SK-N-DZ (cell line): ENCODE data around the gene HOXC4.

ENCODE experiments used
- DNase-seq: peaks from one replicate; pipeline ENCODE4 v3.0.0-alpha.2; 2015; ENCODE audit warnings: low spot score

Gene HOXC4

DNA sequence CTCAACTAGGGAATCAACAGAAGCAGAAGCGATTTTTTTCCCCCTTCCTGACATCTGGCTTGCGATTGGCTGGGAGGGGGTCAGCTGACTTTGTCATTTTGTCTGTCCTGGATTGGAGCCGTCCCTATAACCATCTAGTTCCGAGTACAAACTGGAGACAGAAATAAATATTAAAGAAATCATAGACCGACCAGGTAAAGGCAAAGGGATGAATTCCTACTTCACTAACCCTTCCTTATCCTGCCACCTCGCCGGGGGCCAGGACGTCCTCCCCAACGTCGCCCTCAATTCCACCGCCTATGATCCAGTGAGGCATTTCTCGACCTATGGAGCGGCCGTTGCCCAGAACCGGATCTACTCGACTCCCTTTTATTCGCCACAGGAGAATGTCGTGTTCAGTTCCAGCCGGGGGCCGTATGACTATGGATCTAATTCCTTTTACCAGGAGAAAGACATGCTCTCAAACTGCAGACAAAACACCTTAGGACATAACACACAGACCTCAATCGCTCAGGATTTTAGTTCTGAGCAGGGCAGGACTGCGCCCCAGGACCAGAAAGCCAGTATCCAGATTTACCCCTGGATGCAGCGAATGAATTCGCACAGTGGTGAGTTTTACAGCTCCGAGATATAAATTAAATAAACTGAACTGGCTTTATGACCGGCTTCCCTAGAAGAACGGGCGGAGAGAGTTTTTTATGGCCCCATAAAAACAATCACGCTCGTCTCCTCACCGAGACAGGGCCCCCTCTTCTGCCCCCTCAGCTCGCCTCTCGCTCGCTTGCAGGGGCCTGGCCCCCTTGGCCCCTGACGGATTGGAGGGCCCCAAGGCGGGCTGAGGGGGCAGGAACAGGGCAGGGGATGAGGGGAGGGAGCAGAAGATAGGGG lies 25.1 kb upstream of the HOXC4 start, which contains the start of gene HOXC6:
TSS of gene HOXC6 (plus strand) at position 127 of the 888 bp plus-strand sequence. CDS start at position 209, 82 bp downstream.
- no peak for DNase-seq

DNA sequence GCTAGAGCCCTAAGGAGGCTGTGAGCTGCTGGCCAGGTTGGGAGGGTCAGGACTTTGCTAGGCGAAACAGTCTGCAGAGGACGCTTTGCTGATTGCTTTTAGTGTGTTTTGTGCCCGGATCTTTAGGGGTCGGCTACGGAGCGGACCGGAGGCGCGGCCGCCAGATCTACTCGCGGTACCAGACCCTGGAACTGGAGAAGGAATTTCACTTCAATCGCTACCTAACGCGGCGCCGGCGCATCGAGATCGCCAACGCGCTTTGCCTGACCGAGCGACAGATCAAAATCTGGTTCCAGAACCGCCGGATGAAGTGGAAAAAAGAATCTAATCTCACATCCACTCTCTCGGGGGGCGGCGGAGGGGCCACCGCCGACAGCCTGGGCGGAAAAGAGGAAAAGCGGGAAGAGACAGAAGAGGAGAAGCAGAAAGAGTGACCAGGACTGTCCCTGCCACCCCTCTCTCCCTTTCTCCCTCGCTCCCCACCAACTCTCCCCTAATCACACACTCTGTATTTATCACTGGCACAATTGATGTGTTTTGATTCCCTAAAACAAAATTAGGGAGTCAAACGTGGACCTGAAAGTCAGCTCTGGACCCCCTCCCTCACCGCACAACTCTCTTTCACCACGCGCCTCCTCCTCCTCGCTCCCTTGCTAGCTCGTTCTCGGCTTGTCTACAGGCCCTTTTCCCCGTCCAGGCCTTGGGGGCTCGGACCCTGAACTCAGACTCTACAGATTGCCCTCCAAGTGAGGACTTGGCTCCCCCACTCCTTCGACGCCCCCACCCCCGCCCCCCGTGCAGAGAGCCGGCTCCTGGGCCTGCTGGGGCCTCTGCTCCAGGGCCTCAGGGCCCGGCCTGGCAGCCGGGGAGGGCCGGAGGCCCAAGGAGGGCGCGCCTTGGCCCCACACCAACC lies 23.9 kb upstream of the HOXC4 start:
- no peak for DNase-seq

DNA sequence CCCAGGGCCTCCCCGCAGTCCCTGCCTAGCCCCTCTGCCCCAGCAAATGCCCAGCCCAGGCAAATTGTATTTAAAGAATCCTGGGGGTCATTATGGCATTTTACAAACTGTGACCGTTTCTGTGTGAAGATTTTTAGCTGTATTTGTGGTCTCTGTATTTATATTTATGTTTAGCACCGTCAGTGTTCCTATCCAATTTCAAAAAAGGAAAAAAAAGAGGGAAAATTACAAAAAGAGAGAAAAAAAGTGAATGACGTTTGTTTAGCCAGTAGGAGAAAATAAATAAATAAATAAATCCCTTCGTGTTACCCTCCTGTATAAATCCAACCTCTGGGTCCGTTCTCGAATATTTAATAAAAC lies 23.2 kb upstream of the HOXC4 start:
- DNase-seq = no peak

DNA sequence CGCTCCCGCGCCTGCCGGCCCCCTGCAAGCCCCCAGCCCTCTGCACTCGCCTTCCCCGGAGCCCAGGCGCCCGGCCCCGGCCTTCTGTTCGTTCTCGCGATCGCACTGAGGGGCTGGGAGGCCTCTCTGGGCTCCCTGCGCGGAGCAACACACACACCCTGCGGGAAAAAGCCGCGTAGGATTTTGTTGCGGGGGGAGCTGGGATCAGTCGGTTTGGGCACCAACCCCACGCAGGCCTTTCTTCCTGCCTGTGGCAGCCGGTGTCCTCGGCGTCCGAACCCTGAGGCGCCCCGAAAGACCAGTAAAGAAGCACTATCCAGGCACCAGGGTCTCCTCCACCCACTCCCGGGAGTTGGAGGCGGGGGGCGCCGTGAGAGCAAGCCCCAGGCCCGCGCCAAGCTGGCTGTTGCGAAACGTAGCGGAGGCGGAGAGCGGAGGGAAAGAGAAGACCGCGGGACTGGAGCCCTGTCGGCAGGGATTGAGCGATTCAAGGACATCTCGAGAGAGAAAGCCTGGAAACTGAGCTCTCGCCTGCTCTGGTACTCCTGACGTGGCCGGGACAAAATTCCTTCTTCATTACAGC lies 22.7 kb upstream of the HOXC4 start:
- DNase-seq = peak; percentile 63

DNA sequence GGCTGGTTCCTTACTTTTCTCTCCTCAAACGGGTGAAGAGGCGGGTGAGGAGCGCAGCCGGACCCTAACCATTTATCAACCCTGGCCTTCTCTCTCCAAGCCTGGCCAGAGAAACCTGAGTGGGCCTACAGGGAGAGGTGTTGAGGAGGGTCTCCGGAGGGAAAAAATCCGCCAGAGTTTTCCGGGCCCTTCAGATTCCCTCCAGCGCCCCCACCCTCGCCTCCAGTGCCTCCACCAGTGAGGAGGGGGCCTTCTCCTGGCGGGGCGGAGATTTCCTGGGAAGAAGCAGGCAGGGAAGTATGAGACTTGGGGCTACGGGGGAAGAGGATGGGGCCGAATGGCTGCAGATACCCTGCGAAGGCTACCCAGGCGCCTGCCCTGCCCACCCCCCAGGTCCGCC lies 22.2 kb upstream of the HOXC4 start:
- DNase-seq = no peak

DNA sequence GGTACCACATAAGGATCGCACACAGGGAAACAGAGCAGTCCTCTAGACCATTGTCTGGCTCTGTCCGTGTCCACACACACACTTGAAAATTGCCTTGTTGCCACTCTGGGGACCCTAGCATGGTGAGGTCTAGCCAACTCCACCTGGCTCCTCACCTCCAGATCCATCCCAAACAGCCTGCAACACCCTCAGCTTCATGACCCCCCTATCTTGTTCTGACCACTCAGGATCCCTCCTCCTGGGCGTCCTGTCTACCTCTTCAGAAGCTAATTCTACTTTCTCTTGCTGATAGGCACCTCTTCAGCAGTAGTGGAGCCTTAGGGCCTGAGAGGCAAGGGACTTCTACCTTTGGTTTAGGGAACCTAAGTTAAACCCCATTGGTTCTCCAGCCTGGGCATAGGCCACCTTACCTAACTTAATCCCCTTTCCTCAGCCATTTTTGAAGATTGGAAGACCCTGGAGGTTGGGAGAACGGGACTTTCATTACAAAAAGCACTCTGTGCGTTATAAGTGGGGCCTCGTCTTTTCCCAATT lies 21.5 kb upstream of the HOXC4 start:
- DNase-seq = no peak

DNA sequence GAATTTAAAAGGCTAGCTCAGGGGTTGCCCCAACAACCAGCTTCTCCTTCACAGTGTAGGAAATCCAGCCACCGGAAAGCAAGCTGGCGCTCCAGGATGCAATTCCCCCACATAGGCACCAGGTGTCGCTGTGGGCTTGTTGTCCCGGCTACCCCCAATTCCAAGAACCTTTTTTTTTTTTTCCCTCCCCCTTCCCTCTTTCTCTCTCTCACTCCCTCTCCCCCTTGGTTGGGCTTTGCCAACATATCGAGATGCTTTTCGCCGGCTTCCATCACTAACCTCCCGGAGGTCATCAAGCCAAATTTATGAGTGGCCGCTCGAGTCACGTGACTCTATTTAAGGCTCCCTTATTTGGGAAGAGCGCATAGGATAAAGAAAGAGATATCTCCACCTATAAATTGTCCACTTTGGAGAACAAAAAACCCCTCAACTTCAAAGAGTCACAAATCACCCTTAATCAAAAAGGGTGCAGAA lies 21.0 kb upstream of the HOXC4 start, which contains the start of gene HOXC5:
TSS of gene HOXC5 (plus strand) at position 424 of the 474 bp plus-strand sequence. CDS start 73 bp downstream, outside the sequence.
- DNase-seq = peak; percentile 88

DNA sequence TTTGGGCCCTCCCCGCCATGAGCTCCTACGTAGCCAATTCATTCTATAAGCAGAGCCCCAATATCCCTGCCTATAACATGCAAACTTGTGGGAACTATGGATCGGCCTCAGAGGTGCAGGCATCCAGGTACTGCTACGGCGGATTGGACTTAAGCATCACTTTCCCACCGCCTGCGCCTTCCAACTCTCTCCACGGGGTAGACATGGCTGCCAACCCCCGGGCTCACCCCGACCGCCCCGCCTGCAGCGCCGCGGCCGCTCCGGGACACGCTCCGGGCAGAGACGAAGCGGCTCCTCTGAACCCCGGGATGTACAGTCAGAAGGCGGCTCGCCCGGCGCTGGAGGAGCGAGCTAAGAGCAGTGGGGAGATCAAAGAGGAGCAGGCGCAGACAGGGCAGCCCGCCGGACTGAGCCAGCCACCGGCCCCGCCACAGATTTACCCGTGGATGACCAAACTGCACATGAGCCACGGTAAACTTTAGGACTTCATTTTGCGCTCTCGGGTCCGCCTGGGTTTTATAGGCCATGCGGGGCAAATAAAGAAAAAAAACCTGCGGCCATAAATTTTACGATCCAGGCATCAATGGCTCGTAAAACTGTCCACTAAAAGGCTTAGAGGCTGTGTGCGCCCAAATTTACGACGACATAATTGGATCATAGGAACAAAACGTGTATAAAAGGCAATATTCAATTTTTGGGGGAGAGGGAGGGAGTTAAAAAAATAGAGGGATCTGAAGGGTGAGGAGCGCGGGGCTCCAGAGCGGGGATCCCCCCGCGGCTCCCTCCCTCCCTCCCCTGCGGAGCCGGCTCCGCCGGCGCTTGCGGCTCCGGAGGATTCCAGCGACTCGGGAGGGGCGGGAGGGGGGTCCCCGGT lies 20.3 kb upstream of the HOXC4 start:
- DNase-seq = peak; percentile 63

DNA sequence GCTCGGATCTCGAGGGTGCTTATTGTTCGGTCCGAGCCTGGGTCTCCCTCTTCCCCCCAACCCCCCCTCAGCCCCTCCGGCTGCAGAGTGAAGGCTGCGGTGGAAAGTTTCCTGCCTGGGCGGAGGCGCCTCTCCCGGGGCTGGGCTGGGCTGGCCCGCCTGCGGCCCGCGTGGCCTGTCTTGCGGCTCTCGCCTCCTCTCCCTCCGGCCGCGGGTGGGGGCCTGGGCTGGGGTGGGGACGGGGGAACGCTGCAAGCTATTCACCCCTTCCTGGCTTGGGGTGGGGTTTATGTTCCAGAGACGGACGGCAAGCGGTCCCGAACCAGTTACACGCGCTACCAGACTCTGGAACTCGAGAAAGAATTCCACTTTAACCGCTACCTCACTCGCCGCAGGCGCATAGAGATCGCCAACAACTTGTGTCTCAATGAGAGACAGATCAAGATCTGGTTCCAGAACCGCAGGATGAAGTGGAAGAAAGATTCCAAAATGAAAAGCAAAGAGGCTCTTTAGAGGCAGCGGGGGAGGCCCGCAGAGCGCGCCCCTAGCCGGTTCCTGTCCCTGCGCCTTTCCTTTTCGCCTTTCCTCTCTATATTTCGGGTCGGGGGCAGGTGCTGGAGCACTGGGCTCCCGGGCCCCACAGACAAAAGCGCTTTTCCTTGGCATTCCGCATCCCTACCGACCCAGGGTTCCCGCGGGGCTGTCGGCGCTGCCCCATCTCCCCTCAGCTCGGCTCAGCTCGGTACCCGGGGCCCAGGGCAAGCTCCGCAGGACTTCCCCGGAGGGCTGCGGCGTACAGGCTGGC lies 19.5 kb upstream of the HOXC4 start:
- DNase-seq = no peak

DNA sequence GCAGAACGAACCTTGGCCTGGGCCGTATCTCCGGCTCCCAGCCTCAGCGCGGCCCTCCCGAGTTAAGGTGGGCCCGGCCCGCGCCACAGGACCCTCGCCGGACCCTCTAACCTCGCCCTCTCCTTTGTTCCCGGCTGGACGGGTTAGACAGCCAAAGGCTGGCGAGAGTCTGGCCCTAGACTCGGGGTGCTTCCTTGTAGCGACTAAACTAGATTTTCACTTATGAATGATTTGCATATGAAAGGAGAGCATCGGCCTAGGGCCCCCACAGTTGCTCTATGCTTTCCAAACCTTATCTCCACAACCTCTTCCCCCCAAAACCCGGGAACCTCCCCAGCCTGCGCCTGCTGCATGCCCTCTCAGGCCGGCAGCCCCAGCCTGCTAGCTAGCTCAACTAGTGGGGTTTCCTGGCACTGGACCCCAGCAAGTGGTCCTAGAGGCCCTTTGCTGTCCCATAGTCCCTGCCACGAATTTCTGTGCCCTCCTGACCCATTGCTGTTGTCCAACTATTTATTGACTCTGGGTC lies 18.8 kb upstream of the HOXC4 start:
- no peak for DNase-seq

DNA sequence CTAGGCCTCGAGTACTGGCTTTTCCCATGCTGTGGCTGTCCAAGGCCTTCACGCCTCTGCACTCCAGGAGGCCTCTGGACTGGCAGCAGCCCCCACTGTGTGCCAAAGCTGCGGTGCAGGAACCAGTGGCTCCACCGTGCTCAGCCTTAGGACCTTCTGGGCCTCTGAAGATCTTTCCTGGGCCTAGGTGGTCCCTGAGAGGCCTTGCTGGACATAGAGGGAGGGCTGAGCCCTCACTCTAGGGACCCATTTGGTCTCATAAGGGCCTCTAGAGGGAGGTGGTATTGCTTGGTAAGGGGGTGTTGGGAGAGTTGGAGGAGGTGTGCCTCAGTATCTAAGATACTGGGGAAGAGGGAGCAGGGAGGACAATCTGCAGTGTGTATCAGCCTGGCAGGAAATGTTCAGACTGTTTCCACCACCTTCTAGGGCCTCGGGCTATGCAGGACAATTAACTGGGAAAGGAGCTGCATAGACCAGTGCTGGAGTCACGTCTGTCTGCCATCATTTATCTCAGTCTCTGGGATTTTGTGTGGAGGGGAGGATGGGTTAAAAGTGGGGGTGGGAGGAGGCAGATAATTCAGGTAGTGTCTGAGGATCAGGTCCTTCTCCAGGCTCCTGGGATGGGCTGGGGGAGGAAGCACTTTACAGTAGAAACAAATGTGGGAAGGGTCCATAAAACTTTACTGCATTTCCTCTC lies 17.9 kb upstream of the HOXC4 start:
- no peak for DNase-seq

DNA sequence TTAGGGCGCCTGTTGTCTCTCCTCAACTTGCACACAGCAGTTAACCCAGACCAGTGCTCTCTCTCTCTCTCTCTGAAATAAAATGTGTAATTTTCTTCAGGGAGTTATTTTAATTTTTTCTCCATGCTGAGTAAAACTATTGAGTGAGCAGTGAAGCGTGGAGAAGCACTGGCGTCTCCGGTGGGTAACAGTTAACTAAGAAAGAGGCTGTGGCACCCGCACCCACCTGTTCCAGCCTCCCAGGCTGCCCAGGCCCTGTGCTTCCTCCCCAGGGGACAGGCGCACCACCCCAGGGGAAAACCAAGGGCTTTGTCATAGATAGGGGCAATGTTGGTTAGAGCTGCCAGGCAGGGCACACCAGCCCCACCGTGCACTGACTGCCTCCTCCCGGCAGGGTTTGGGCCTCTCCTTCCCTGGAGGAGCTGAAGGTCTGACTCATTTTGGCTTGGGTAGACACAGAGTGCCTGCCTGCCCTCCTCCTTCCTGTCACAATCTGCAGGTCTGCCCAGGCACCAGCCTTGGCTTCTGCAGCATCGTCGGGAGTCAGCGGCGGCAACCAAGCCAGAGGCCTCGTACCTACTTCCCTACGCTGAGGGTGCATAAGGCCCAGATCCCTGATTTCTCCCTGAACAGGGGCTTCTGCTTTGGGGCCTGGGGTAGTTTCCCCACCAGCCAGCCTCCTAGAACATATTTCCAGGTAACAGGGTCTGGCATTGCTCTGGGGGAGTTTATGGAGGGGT lies 16.8 kb upstream of the HOXC4 start:
- no peak for DNase-seq

DNA sequence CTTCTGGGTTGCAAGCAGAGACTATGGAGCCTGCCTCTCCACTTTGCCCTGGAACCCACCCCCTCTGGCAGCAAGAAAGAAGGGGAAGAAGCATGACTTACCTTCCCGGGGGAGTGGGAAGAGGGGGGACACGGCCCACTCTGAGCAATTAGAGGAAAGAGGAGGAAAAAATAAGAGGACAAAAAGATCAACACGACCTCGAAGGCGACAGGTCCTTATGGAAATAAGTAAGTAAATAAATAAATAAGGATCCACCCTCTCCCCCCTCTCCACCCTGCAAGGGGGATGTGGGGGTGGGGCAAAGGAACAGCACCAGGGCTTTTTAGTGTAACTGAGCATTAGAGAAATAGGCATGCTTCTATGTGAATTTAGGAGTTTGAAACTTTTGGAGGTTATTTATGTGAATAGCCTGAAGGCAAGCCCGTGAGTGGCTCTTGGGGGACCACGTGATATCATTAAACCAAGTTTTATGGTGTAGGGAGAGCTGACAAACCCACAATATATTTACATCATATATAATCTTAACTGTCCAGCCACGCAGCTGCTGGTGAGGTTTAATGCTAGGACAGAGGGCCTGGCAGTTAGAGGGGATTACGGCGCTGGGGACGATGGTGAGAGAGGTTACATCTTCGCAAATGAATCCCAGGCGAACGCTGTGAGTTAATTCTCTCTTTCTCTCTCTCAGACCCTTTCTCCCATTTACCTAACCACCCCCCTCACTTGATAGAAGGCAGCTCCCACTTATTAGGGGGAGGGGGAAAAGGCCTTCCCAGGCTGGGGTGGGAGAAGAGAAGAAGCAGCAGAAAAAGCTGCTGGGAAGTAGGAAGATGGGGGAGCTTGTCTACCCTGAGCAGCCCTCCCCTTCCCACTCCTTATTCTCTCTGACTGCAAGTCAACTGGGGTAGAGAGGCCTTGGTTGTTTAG lies 16.0 kb upstream of the HOXC4 start:
- DNase-seq = no peak

DNA sequence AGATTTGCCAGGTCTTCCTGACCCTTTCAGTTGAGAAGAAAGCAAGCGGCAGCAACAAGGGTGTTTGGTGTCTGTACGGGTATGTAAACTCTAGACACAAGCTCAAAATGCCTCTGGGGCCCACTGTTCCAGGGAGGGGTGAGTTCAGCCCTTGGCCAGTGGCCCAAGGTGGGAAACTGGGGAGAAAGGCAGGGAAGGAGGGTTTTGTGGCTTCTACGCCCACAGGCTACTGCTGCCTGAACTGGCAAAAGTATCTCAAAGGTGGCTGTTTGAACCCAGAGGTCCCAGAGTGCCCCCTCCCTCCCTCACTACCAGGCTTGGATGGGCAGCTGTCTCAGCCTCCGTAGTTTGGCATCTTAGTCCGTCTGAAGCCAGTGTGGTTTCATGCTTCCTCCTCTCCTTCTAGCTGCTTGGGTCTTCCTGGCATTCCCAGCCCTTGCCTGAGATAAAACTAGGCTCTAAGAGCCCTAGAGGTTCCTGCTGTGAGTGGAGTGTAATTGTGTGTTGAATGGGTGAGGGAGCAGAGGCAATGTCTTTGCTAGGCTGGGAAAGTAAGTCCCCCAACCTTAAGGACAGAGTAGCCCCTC lies 15.3 kb upstream of the HOXC4 start:
- no peak for DNase-seq

DNA sequence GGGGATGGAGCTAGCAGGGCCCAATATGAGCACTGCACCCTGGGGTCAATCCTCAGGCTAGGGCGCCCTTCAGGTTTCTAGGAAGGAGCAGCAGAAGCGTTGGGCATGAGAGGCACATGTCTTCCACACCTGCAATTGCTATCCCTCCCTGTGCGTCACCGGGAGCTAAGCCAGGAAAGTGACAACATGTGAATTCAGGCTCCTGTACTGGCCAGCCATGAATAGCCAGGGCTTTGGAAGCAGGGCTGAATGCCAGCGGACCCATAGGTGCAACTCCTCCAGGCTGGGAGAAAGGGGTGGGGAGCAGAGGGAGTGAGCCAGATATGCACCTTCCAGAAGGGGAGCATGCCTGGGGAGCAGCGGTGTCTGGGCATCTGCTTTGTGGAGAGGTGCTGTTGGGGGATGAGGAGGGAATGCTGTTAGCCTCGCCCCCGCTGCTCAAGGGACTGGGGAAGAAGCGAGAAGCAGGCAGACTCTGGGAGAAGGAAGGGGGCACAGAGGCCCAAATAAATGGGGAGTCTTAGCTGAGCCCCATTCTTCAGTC lies 14.7 kb upstream of the HOXC4 start:
- no peak for DNase-seq

DNA sequence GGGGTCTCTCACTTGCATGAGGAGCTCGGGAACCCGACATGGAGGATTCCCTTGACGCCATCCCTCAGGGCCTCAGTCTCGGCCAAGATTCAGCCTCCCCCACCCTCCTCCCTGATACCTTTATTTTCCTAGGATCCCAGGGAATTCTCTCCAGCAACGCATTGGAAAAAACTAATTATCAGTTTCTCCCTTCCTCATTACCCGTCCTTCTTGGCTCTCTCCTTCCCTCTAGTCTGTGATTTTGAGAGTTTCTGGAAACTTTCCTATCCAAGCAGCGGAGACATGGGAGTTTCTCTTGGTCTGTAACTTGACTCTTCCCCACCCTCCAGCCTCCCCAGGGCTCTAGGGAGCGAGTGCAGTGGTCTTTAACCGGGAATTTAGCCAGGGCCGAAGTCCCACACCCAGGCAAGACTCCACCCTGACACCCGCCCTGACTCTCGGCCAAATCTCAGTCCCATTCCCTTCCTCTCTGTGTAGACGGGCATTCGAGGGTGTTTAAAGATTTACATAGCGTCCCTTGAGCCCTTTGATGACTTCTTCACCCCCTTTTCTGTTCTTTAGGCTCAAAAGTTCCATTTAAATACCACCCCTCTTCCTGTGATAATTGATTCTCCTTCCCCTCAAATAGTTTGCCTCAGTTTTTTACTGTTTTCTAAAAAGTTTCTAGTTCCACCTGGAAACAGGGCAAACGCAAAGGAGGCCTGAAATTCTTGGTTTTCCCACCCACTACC lies 14.1 kb upstream of the HOXC4 start:
- DNase-seq = no peak
